WTC11 (cell line): ENCODE measurements around the gene ANP32B.

Experiments
- ATF2 ChIP-seq: sonication (generic); formaldehyde crosslinking; IDR thresholded peaks from 2 replicates; pipeline ENCODE4 v1.8.1; 2022; ENCODE audit warnings: low read depth, missing genetic modification reagents, borderline replicate concordance
- CTCF ChIP-seq: fragments of 200-600 bp; IDR thresholded peaks from 2 replicates; pipeline ENCODE4 v1.8.0; 2022; ENCODE audit warnings: antibody characterized with exemption
- E2F5 ChIP-seq: sonication (generic); formaldehyde crosslinking; IDR thresholded peaks from 2 replicates; pipeline ENCODE4 v1.8.1; 2022; ENCODE audit warnings: mild to moderate bottlenecking, moderate library complexity, missing genetic modification reagents
- HMGXB4 ChIP-seq: sonication (generic); formaldehyde crosslinking; IDR thresholded peaks from 2 replicates; pipeline ENCODE4 v1.8.1; 2023; ENCODE audit warnings: mild to moderate bottlenecking, moderate library complexity, missing genetic modification reagents
- IRF1 ChIP-seq: sonication (generic); formaldehyde crosslinking; IDR thresholded peaks from 2 replicates; pipeline ENCODE4 v1.8.0; 2023; ENCODE audit warnings: missing genetic modification reagents
- MLX ChIP-seq: sonication (generic); formaldehyde crosslinking; IDR thresholded peaks from 2 replicates; pipeline ENCODE4 v1.8.1; 2023; ENCODE audit warnings: mild to moderate bottlenecking, missing genetic modification reagents, moderate library complexity
- PREB ChIP-seq: sonication (generic); formaldehyde crosslinking; IDR thresholded peaks from 2 replicates; pipeline ENCODE4 v1.8.1; 2022; ENCODE audit warnings: mild to moderate bottlenecking, missing genetic modification reagents, moderate library complexity, borderline replicate concordance
- RELA ChIP-seq: sonication (generic); formaldehyde crosslinking; IDR thresholded peaks from 2 replicates; pipeline ENCODE4 v1.8.1; 2022; ENCODE audit warnings: missing genetic modification reagents, mild to moderate bottlenecking, borderline replicate concordance
- SMAD3 ChIP-seq: sonication (generic); formaldehyde crosslinking; IDR thresholded peaks from 2 replicates; pipeline ENCODE4 v1.8.0; 2022; ENCODE audit warnings: missing genetic modification reagents, mild to moderate bottlenecking, borderline replicate concordance
- SP1 ChIP-seq: sonication (generic); formaldehyde crosslinking; conservative IDR thresholded peaks from 2 replicates; pipeline ENCODE4 v1.8.1; 2022; ENCODE audit warnings: missing genetic modification reagents
- ZBTB43 ChIP-seq: sonication (generic); formaldehyde crosslinking; IDR thresholded peaks from 2 replicates; pipeline ENCODE4 v1.8.1; 2023; ENCODE audit warnings: mild to moderate bottlenecking, missing genetic modification reagents
- ZNF138 ChIP-seq: sonication (generic); formaldehyde crosslinking; conservative IDR thresholded peaks from 2 replicates; pipeline ENCODE4 v1.8.1; 2022; ENCODE audit warnings: mild to moderate bottlenecking, moderate library complexity, missing genetic modification reagents
- ZNF281 ChIP-seq: sonication (generic); formaldehyde crosslinking; IDR thresholded peaks from 2 replicates; pipeline ENCODE4 v1.8.0; 2023; ENCODE audit warnings: mild to moderate bottlenecking, missing genetic modification reagents
- ZNF512 ChIP-seq: sonication (generic); formaldehyde crosslinking; IDR thresholded peaks from 2 replicates; pipeline ENCODE4 v1.8.1; 2022; ENCODE audit warnings: missing genetic modification reagents, borderline replicate concordance

GRCh38 chr9:97978371-97979130 lies 4.6 kb upstream of the ANP32B start:
- TF ChIP-seq SMAD3 (no peak), SP1 (no peak), ZNF138 (CRISPR knock-in tag) (no peak), CTCF (no peak), PREB (CRISPR knock-in tag) (no peak), RELA (CRISPR knock-in tag) (no peak), ZBTB43 (no peak), ATF2 (CRISPR knock-in tag) (no peak), HMGXB4 (CRISPR knock-in tag) (no peak), IRF1 (no peak), ZNF281 (CRISPR knock-in tag) (no peak), E2F5 (no peak), MLX (CRISPR knock-in tag) (no peak), ZNF512 (CRISPR knock-in tag) (no peak)
